ENCODE data around the gene ZKSCAN8.

DNA sequence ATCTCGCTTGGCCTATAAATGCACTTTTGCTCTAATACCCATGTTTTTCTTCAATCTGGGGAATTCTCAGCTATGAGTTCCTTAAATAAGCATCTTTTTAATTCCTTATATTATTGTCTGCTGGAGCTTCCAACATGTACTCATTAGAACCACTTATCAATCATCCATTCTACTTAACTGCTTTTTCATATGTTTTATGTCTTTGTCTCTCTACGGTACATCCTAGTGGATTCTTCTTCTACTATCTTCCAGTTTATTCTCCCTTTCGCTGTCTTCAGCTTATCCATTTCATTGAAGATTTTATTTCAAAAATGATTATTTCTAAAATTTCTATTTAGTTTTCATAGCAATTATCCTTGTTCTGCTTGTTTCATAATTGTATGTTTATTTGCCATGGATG lies 29.7 kb upstream of the ZKSCAN8 start:
- TF ChIP-seq, protein P1, sequence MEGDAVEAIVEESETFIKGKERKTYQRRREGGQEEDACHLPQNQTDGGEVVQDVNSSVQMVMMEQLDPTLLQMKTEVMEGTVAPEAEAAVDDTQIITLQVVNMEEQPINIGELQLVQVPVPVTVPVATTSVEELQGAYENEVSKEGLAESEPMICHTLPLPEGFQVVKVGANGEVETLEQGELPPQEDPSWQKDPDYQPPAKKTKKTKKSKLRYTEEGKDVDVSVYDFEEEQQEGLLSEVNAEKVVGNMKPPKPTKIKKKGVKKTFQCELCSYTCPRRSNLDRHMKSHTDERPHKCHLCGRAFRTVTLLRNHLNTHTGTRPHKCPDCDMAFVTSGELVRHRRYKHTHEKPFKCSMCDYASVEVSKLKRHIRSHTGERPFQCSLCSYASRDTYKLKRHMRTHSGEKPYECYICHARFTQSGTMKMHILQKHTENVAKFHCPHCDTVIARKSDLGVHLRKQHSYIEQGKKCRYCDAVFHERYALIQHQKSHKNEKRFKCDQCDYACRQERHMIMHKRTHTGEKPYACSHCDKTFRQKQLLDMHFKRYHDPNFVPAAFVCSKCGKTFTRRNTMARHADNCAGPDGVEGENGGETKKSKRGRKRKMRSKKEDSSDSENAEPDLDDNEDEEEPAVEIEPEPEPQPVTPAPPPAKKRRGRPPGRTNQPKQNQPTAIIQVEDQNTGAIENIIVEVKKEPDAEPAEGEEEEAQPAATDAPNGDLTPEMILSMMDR (conservative IDR thresholded peaks at IDR 0.05; ENCODE audit: low read length), result no peak
- no peak for TF ChIP-seq EZH2phosphoT487 (IDR thresholded peaks at IDR 0.05; ENCODE audit: borderline replicate concordance, low read depth, low read length)

Data from OCI-LY7 (cell line).